PC-9 (cell line): Measurements from ENCODE around the gene IGF2. TPM values are rescaled to one million over a fixed set of nuclear protein-coding genes. Genes with fewer than 3 reads are reported as not detected.

ENCODE experiments used
- BruUV-seq: library from RNA; stranded (reverse); fragments of 400-500 nt; replicated peaks from 2 replicates; lab custom pipeline; 2021; lab: Mats Ljungman, UMichigan
- CTCF ChIA-PET: fragments of 300-600 bp; sonication (Branson Sonifier 250); formaldehyde crosslinking; loops from one replicate; lab custom pipeline; 2022; ENCODE audit warnings: antibody characterized with exemption; lab: Charles Lee
- POLR2A ChIA-PET: fragments of 300-600 bp; sonication (Branson Sonifier 250); formaldehyde crosslinking; loops from one replicate; lab custom pipeline; 2022; ENCODE audit warnings: antibody characterized with exemption; ENCODE audit not compliant: unreplicated experiment; lab: Charles Lee
- DNase-seq, 2 experiments: peaks; one replicate each; pipeline versions ENCODE4 v3.0.0 to v3.0.0-alpha.2; 2015 to 2022; ENCODE audit warnings: mixed read lengths in 1 of 2
- H2AFZ ChIP-seq: fragments of 200-600 bp; sonication (generic); 2 replicates; pipeline ENCODE4 v1.8.1; 2017; ENCODE audit warnings: antibody characterized with exemption
- H3F3A ChIP-seq: fragments of 200-600 bp; sonication (generic); 2 replicates; pipeline ENCODE4 v1.8.1; 2017; ENCODE audit warnings: antibody characterized with exemption, mild to moderate bottlenecking, low read depth; ENCODE audit not compliant: insufficient read depth
- H3K27ac ChIP-seq: fragments of 200-600 bp; sonication (generic); 2 replicates; pipeline ENCODE4 v1.6.1; 2016; ENCODE audit warnings: mixed run types
- H3K27me3 ChIP-seq: fragments of 200-600 bp; sonication (generic); 2 replicates; pipeline ENCODE4 v1.6.1; 2016; ENCODE audit warnings: low read depth, mixed run types; ENCODE audit not compliant: insufficient read depth
- H3K36me3 ChIP-seq: fragments of 200-600 bp; sonication (generic); 2 replicates; pipeline ENCODE4 v1.6.1; 2016; ENCODE audit warnings: low read depth, mixed run types
- H3K4me1 ChIP-seq: fragments of 200-600 bp; sonication (generic); replicated peaks from 2 replicates; pipeline ENCODE4 v1.6.1; 2016; ENCODE audit warnings: mixed run types; ENCODE audit not compliant: insufficient read depth
- H3K4me2 ChIP-seq: fragments of 200-600 bp; sonication (generic); 2 replicates; pipeline ENCODE4 v1.6.1; 2017; ENCODE audit warnings: mixed run types
- H3K4me3 ChIP-seq: fragments of 200-600 bp; sonication (generic); 2 replicates; pipeline ENCODE4 v1.6.1; 2016; ENCODE audit warnings: mixed run types
- H3K79me2 ChIP-seq: fragments of 200-600 bp; sonication (generic); 2 replicates; pipeline ENCODE4 v1.6.1; 2017; ENCODE audit warnings: low read depth, mixed run types
- H3K9me2 ChIP-seq: fragments of 200-600 bp; sonication (generic); 2 replicates; pipeline ENCODE4 v1.8.1; 2017; ENCODE audit warnings: mild to moderate bottlenecking; ENCODE audit not compliant: insufficient read depth
- H3K9me3 ChIP-seq: fragments of 200-600 bp; sonication (generic); 2 replicates; pipeline ENCODE4 v1.8.1; 2016; ENCODE audit warnings: low read depth; ENCODE audit not compliant: insufficient read depth
- H4K20me1 ChIP-seq: fragments of 200-600 bp; sonication (generic); 2 replicates; pipeline ENCODE4 v1.8.1; 2017; ENCODE audit not compliant: insufficient read depth
- CTCF ChIP-seq: fragments of 200-600 bp; sonication (generic); conservative IDR thresholded peaks from 2 replicates; pipeline ENCODE4 v1.6.1; 2017; ENCODE audit warnings: mixed run types, antibody characterized with exemption, mild to moderate bottlenecking, moderate library complexity
- EZH2 ChIP-seq: fragments of 200-600 bp; sonication (generic); IDR thresholded peaks from 2 replicates; pipeline ENCODE4 v1.8.0; 2017; ENCODE audit warnings: antibody characterized with exemption, low read depth
- intact Hi-C: fragments of 100-400 bp; cut with micrococcal nuclease; formaldehyde crosslinking; loops from one replicate; pipeline ENCODE4 v1.10.0; 2022; ENCODE audit not compliant: unreplicated experiment
- total RNA-seq: library from RNA; stranded (reverse); gene quantifications from 2 replicates; pipeline ENCODE4 v1.2.3, GENCODE V29; 2021

The IGF2 gene
- total RNA-seq, 1 experiment from 2014 or later = 0.24 TPM

- Histone ChIP-seq H3K4me1 (peaks cover 33% of the 10 kb centered on the region), H3K4me3 (no peak overlapping the region), H3F3A (peaks cover 11% of the 10 kb centered on the region; the same call in 1 of the 2 replicates), H3K36me3 (no peaks in the 10 kb centered on the region), H3K27me3 (no peaks in the 10 kb centered on the region), H3K79me2 (no peaks in the 10 kb centered on the region), H3K4me2 (peak overlapping the region; percentile 23; the same call in 1 of the 2 replicates), H3K9me3 (no peaks in the 10 kb centered on the region), H4K20me1 (no peaks in the 10 kb centered on the region), H3K27ac (no peak overlapping the region), H2AFZ (no peak overlapping the region), H3K9me2 (no peaks in the 10 kb centered on the region)
- POLR2A ChIA-PET = interaction anchor here (0.6 kb wide), 1 partner anchor 105 kb away, joined by 4 read pairs; no protein-coding TSS in a partner anchor
- intact Hi-C loops = loop anchor here (5.0 to 10.0 kb wide), 2 partner anchors 130 to 252 kb away; no protein-coding TSS in a partner anchor
- CTCF ChIA-PET = interaction anchor here (1.0 kb wide), 1 partner anchor 22 kb away, joined by 3 read pairs; no protein-coding TSS in a partner anchor
- no TSS peak for BruUV-seq
- TF ChIP-seq CTCF = no peak
- TF ChIP-seq EZH2 = no peak
- no peak for DNase-seq
Measured at GRCh38 chr11:2164861-2165555, 25.8 kb upstream of the IGF2 start.

DNA sequence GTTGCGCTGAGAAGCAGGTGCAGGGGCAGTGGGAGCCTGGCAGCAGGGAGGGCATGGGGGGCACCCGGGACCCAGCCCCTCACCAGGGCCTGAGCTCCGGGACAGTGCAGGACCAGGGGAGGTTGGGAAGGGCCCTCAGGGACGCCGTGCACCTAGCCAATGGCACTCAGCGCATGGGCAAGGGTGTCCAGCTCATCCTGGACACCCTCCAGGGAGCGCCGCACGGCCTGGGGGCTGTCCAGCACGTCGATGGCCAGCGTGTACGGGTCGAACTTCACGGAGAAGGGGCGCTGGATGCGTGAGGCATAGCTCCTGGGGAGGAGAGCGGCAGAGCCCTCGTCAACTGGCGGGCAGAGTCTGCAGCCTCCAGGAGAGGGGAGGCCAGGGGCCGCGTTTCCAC, 24.9 kb upstream of the IGF2 start:
- no peak overlapping the region for H2AFZ ChIP-seq
- H3K4me2 ChIP-seq = no peak overlapping the region
- H3K4me1 ChIP-seq = peaks cover 24% of the 10 kb centered on the region
- H3K36me3 ChIP-seq = no peaks in the 10 kb centered on the region
- DNase-seq = no peak
- H3F3A ChIP-seq = peaks cover 11% of the 10 kb centered on the region; the same call in 1 of the 2 replicates
- no peaks in the 10 kb centered on the region for H3K9me2 ChIP-seq
- intact Hi-C loops = loop anchor here (10.0 kb wide), 1 partner anchor 131 kb away; no protein-coding TSS in a partner anchor
- no peak overlapping the region for H3K27ac ChIP-seq
- POLR2A ChIA-PET = no interaction called here
- no peaks in the 10 kb centered on the region for H3K79me2 ChIP-seq
- H4K20me1 ChIP-seq = no peaks in the 10 kb centered on the region
- no peaks in the 10 kb centered on the region for H3K9me3 ChIP-seq
- H3K4me3 ChIP-seq = no peak overlapping the region
- TF ChIP-seq CTCF (no peak), EZH2 (no peak)
- no peaks in the 10 kb centered on the region for H3K27me3 ChIP-seq
- BruUV-seq = no TSS peak
- CTCF ChIA-PET = no interaction called here

DNA sequence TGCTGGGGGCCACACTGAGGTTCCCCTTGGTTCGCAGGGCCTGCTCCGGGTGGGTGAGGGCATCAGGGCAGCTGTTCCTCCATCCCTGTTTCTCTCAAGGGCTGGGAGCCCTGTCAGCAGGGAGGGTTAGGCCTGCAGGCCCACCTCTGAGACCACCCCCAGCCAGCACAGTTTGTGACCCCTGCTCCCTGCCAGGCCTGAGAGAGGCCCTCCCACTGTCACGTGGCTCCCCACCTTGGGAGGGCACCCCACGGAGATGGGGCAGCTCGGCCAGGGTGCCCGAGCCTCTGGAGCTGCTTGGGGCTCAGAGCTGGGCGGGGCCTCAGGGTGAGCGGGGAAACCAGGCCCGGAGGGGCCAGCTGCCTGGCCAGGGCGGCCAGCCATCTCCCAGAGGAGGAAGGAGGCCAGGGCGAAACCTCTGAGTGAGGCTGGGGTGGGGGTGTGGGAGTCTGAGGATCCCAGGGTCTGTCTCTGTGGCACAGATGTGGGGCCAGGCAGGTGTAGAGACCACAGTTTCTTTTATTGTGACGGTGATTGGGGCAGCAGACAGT, 24.3 kb upstream of the IGF2 start:
- Histone ChIP-seq H3K4me2 (no peak overlapping the region), H3K36me3 (no peaks in the 10 kb centered on the region), H3K9me3 (no peaks in the 10 kb centered on the region), H3F3A (peaks cover 8% of the 10 kb centered on the region; the same call in 1 of the 2 replicates), H3K27ac (no peak overlapping the region), H2AFZ (no peak overlapping the region), H4K20me1 (no peaks in the 10 kb centered on the region), H3K27me3 (no peaks in the 10 kb centered on the region), H3K9me2 (no peaks in the 10 kb centered on the region), H3K79me2 (no peaks in the 10 kb centered on the region), H3K4me3 (no peak overlapping the region), H3K4me1 (peaks cover 18% of the 10 kb centered on the region)
- POLR2A ChIA-PET = interaction anchor here (0.6 kb wide), 1 partner anchor 161 kb away, joined by 3 read pairs; no protein-coding TSS in a partner anchor
- intact Hi-C loops = loop anchor here (10.0 kb wide), 1 partner anchor 131 kb away; no protein-coding TSS in a partner anchor
- TF ChIP-seq EZH2 (no peak), CTCF (no peak)
- CTCF ChIA-PET = no interaction called here
- no TSS peak for BruUV-seq
- no peak for DNase-seq
